ENCODE measurements around the gene TMC1.

The TMC1 gene

GRCh38 chr9:72685911-72686310 lies 164.5 kb downstream of the TMC1 start:
- DNase-seq: no peak

GRCh38 chr9:72687331-72687730 lies 165.9 kb downstream of the TMC1 start:
- DNase-seq: no peak

GRCh38 chr9:72691671-72692070 lies 170.3 kb downstream of the TMC1 start:
- DNase-seq: no peak

- DNase-seq: no peak
Measured at GRCh38 chr9:72695365-72695764, 174.0 kb downstream of the TMC1 start.

GRCh38 chr9:72696511-72696910 lies 175.1 kb downstream of the TMC1 start:
- no peak for DNase-seq

GRCh38 chr9:72701510-72701909 lies 180.1 kb downstream of the TMC1 start:
- DNase-seq: no peak

- no peak for DNase-seq
Measured at GRCh38 chr9:72703574-72703973, 182.2 kb downstream of the TMC1 start.

GRCh38 chr9:72704688-72705375 lies 183.4 kb downstream of the TMC1 start:
- DNase-seq: no peak

GRCh38 chr9:72718503-72718902 lies 197.1 kb downstream of the TMC1 start:
- DNase-seq: no peak

- DNase-seq: no peak
Measured at GRCh38 chr9:72721067-72721466, 199.7 kb downstream of the TMC1 start.

GRCh38 chr9:72726947-72727346 lies 205.5 kb downstream of the TMC1 start:
- DNase-seq: no peak

GRCh38 chr9:72728031-72728770 lies 206.8 kb downstream of the TMC1 start:
- no peak for DNase-seq

GRCh38 chr9:72733895-72734294 lies 212.5 kb downstream of the TMC1 start:
- no peak for DNase-seq

GRCh38 chr9:72734631-72735030 lies 213.2 kb downstream of the TMC1 start:
- DNase-seq: no peak

- DNase-seq: no peak
Measured at GRCh38 chr9:72743836-72744235, 222.4 kb downstream of the TMC1 start.

- DNase-seq: no peak
Measured at GRCh38 chr9:72749276-72749675, 227.9 kb downstream of the TMC1 start.

- DNase-seq: no peak
Measured at GRCh38 chr9:72751541-72751940, 230.1 kb downstream of the TMC1 start.

GRCh38 chr9:72753266-72753893 lies 232.0 kb downstream of the TMC1 start:
- no peak for DNase-seq

GRCh38 chr9:72755836-72756235 lies 234.4 kb downstream of the TMC1 start:
- no peak for DNase-seq

- no peak for DNase-seq
Measured at GRCh38 chr9:72758944-72759343, 237.5 kb downstream of the TMC1 start.

- DNase-seq: no peak
Measured at GRCh38 chr9:72763022-72763421, 241.6 kb downstream of the TMC1 start.

- DNase-seq: no peak
Measured at GRCh38 chr9:72769546-72769945, 248.1 kb downstream of the TMC1 start.

- DNase-seq: no peak
Measured at GRCh38 chr9:72772661-72773060, 251.3 kb downstream of the TMC1 start.

- DNase-seq: no peak
Measured at GRCh38 chr9:72773570-72773969, 252.2 kb downstream of the TMC1 start.
